GM12865 (cell line): Measurements from ENCODE around the gene OR6V1.

Experiments
- DNase-seq: peaks from one replicate; pipeline ENCODE4 v3.0.0; 2010; ENCODE audit warnings: low read depth
- H3K4me3 ChIP-seq: 2 replicates; pipeline ENCODE4 v1.5.1; 2011; ENCODE audit warnings: mild to moderate bottlenecking, low read depth, low read length, control low read depth
- TF ChIP-seq, protein P1 (sequence below): IDR thresholded peaks from 2 replicates; pipeline ENCODE4 v1.5.1; 2011; ENCODE audit warnings: low read length, control low read depth, low read depth, inconsistent platforms; ENCODE audit not compliant: insufficient read depth; ENCODE audit errors: missing control alignments

OR6V1 gene

DNA sequence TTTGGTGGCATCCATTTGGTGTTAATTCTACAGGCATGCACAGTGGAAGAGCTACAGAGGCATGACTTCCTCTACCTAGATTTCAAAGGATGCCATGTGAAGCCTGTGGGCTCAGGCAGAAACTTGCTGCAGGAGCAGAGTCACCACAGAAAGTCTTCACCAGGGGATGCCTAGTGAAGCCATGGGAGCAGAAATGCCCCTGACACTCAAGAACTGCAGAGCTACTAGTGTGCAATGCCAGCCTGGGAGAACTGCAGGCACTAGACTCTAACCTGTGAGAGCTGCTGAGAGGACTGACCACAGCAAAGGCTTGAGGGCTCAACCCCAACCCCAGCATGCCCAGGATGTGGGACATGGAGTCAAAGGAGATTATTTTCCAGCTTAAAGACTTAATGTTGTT lies 29.1 kb upstream of the OR6V1 start:
- no peak overlapping the region for H3K4me3 ChIP-seq
- TF ChIP-seq, protein P1, sequence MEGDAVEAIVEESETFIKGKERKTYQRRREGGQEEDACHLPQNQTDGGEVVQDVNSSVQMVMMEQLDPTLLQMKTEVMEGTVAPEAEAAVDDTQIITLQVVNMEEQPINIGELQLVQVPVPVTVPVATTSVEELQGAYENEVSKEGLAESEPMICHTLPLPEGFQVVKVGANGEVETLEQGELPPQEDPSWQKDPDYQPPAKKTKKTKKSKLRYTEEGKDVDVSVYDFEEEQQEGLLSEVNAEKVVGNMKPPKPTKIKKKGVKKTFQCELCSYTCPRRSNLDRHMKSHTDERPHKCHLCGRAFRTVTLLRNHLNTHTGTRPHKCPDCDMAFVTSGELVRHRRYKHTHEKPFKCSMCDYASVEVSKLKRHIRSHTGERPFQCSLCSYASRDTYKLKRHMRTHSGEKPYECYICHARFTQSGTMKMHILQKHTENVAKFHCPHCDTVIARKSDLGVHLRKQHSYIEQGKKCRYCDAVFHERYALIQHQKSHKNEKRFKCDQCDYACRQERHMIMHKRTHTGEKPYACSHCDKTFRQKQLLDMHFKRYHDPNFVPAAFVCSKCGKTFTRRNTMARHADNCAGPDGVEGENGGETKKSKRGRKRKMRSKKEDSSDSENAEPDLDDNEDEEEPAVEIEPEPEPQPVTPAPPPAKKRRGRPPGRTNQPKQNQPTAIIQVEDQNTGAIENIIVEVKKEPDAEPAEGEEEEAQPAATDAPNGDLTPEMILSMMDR = no peak
- DNase-seq = no peak

DNA sequence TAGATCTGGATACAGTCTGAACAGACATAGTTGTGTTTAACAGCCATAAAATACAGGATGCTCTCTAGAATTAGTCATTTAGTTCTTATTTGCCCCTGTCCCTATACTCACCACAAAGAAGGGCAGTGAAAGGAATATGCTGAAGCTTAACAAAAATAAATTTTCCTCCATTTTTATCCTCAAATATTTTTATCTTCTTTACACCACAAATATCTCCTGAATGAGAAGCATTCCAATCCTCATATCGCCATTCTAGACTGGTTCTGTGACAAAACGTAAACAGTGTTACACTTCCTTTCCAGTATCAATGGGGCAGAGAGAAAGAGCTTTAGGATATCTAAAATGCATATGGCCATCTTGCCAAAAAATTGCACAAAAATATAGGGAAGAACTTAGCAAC lies 26.8 kb upstream of the OR6V1 start:
- DNase-seq = no peak
- TF ChIP-seq, protein P1 = no peak
- H3K4me3 ChIP-seq = no peak overlapping the region

DNA sequence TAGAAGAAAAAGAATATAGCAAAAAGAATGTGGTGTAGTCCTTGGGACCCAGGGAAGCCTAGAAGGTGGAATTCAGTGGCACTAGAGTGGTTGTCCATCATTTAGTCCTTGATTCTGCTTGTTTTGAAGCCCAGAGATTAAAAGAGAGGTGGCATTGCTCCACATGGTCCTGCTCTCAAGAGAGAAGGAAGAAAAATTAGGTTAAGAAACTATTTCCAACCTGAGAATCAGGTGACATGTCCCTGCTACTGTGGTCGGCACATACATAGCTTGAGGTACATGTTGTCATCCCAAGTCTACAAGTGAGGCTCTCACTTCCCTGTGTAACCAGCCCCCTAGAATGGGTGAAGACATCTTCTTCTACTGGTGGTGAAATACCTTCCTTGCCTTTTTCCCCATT lies 25.1 kb upstream of the OR6V1 start, which contains the start of gene OR9A2:
Gene OR9A2 (minus strand): TSS at position 101 of the 400 bp plus-strand sequence. CDS start 0 bp downstream, at position 101.
- TF ChIP-seq, protein P1 = no peak
- H3K4me3 ChIP-seq = no peak within 1 kb of the TSS
- DNase-seq = no peak

DNA sequence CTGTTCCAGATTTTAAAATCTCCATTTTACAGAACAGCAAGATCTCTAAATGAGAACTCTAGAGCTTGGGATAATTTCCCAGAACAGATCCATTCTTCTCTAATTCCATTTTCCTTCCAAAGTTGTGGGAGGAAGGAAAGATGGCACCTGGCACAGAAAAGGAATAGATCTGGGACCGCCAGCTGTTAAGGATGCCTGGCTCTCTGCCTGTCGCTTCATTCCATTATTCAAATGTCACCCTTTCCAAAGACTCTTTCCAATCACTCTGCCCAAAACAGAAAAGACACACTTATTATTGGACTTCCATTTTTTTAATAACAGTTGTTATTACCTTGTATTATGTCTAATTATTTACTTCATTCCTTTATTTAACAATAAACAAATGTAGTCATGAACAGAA lies 24.5 kb upstream of the OR6V1 start:
- TF ChIP-seq, protein P1 = no peak
- no peak for DNase-seq

DNA sequence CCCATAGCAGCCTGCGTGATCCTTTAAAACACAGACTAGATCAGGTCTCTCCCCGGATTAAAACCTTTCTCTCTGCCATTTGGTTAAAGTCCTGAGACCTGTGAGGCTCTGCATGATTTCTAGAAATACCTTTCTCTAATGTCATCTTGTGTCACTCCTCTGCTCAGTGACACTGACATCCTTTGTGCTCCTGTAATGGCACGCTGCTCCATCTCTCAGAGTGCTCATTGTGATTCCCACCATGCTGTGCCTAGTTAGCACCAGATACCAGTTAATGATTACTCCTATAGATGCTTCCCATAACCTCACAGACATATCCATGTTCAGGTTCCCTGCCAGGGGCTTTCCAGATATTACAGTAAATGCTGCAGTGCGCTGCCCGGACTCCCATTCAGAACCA lies 13.5 kb upstream of the OR6V1 start:
- TF ChIP-seq, protein P1 = no peak

More for the DNA sequence above, 24.5 kb upstream of the OR6V1 start:
- H3K4me3 ChIP-seq = no peak overlapping the region

DNA sequence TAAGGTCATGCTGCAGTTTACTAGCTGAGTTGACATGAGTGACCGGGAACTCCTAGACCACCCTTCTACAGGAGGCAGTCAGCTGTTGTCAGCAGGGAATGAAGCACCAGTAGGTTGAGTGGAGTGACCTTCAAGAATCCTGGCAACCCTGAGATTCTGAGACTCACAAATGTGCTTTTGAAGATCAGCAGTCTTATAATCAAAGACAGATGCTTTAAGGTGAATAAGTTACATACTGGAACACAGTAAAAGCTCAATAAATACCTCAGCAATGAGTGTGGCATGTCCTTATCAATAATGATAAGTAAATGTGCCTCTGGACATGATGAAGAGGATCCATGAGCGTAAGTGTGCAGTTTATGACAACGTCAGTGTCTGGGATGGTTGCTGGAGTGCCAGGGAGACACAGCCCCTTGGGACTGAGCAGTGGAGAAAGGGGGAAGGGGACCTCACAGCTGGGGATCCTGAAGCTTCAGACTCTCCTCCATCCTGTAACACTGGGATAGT lies 11.9 kb upstream of the OR6V1 start:
- TF ChIP-seq, protein P1 = no peak
- DNase-seq = no peak
- H3K4me3 ChIP-seq = no peak overlapping the region

More for the DNA sequence above, 13.5 kb upstream of the OR6V1 start:
- no peak overlapping the region for H3K4me3 ChIP-seq
- no peak for DNase-seq

DNA sequence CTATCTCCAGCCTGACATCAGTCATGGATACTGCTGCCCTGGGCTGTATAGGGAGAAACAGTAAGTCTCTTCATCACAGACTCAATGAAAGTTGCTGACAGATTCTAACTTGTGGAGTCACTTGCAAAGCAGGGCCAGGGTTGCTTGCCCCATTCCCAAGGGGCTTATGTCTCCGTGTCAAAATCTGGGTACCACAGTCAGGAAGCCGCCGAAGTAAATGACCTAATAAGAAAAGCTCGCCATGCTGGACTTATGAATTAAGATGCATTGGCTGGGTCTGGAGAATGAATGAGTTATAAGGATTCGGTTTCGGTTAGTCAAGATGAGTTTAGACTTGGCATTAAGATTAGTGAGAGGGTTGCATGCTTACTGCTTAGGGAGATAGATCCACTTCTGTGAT lies 10.8 kb upstream of the OR6V1 start:
- H3K4me3 ChIP-seq = no peak overlapping the region
- DNase-seq = no peak
- TF ChIP-seq, protein P1 = no peak
